OCI-LY7 (cell line): ENCODE data around the gene MGME1. TPM values are rescaled to one million over a fixed set of nuclear protein-coding genes. Genes with fewer than 3 reads are reported as not detected.

ENCODE experiments used
- BruUV-seq: library from RNA; stranded (reverse); fragments of 400-500 nt; replicated peaks from 2 replicates; lab custom pipeline; 2021; lab: Mats Ljungman, UMichigan
- CTCF ChIA-PET: fragments of 300-600 bp; sonication (Branson Sonifier 250); formaldehyde crosslinking; loops from one replicate; lab custom pipeline; 2022; ENCODE audit warnings: antibody characterized with exemption; ENCODE audit not compliant: unreplicated experiment; lab: Charles Lee
- POLR2A ChIA-PET: fragments of 300-600 bp; sonication (Branson Sonifier 250); formaldehyde crosslinking; loops from one replicate; lab custom pipeline; 2022; ENCODE audit warnings: antibody characterized with exemption; lab: Charles Lee
- DNase-seq: peaks from one replicate; pipeline ENCODE4 v3.0.0-alpha.2; 2015; ENCODE audit warnings: low spot score
- H2AFZ ChIP-seq: fragments of 200-600 bp; sonication (generic), shearing (Covaris generic); 2 replicates; pipeline ENCODE4 v1.6.1; 2014; ENCODE audit warnings: mild to moderate bottlenecking, antibody characterized with exemption, low read length, moderate library complexity
- H3K27ac ChIP-seq: fragments of 200-600 bp; sonication (generic); 2 replicates; pipeline ENCODE4 v1.5.1; 2014; ENCODE audit warnings: mixed run types, low read depth, mild to moderate bottlenecking, moderate library complexity, low read length, inconsistent platforms; ENCODE audit not compliant: poor library complexity, severe bottlenecking
- H3K36me3 ChIP-seq: fragments of 200-600 bp; sonication (generic); 2 replicates; pipeline ENCODE4 v1.6.1; 2014; ENCODE audit warnings: mild to moderate bottlenecking, antibody characterized with exemption, low read length, moderate library complexity, mixed read lengths; ENCODE audit not compliant: insufficient read depth
- H3K4me1 ChIP-seq: fragments of 200-600 bp; sonication (generic); 2 replicates; pipeline ENCODE4 v1.5.1; 2014; ENCODE audit warnings: mild to moderate bottlenecking, low read length; ENCODE audit not compliant: insufficient read depth, poor library complexity, severe bottlenecking
- H3K4me2 ChIP-seq: fragments of 200-600 bp; sonication (generic); 2 replicates; pipeline ENCODE4 v1.6.1; 2014; ENCODE audit warnings: mild to moderate bottlenecking, low read length
- H3K4me3 ChIP-seq: fragments of 200-600 bp; sonication (generic); 2 replicates; pipeline ENCODE4 v1.5.1; 2014; ENCODE audit warnings: mild to moderate bottlenecking, low read depth, low read length; ENCODE audit not compliant: poor library complexity, severe bottlenecking
- H3K79me2 ChIP-seq: fragments of 200-600 bp; sonication (generic); 2 replicates; pipeline ENCODE4 v1.6.1; 2016; ENCODE audit warnings: low read depth, mild to moderate bottlenecking, low read length, moderate library complexity, mixed read lengths; ENCODE audit not compliant: insufficient read depth
- H3K9me2 ChIP-seq: fragments of 200-600 bp; sonication (generic); 2 replicates; pipeline ENCODE4 v1.6.1; 2016; ENCODE audit warnings: mild to moderate bottlenecking, low read length, mixed read lengths; ENCODE audit not compliant: insufficient read depth
- H3K9me3 ChIP-seq: fragments of 200-600 bp; sonication (generic); 2 replicates; pipeline ENCODE4 v1.6.1; 2014; ENCODE audit warnings: mild to moderate bottlenecking, mixed run types, low read length, mixed read lengths
- H4K20me1 ChIP-seq: fragments of 200-600 bp; sonication (generic); 2 replicates; pipeline ENCODE4 v1.6.1; 2014; ENCODE audit warnings: mild to moderate bottlenecking, antibody characterized with exemption, low read length, moderate library complexity, mixed read lengths; ENCODE audit not compliant: insufficient read depth
- EZH2phosphoT487 ChIP-seq: fragments of 200-600 bp; sonication (generic); IDR thresholded peaks from 2 replicates; pipeline ENCODE4 v1.6.1; 2018; ENCODE audit warnings: low read depth, borderline replicate concordance, mild to moderate bottlenecking, mixed run types, antibody characterized with exemption, low read length, moderate library complexity, mixed read lengths
- intact Hi-C: fragments of 100-400 bp; cut with micrococcal nuclease; formaldehyde crosslinking; loops from one replicate; pipeline ENCODE4 v1.10.0; 2022; ENCODE audit not compliant: unreplicated experiment
- total RNA-seq, 2 experiments: library from RNA; depleted of rRNA in 1 of 2; stranded (reverse); fragments of >200 nt in 1 of 2; shearing (Covaris generic) in 1 of 2; gene quantifications; 2 replicates each; pipeline ENCODE4 v1.2.3, GENCODE V29; 2014 to 2022
- TF ChIP-seq, protein P1 (sequence below): fragments of 200-600 bp; sonication (generic); conservative IDR thresholded peaks from 2 replicates; pipeline ENCODE4 v1.5.1; 2014; ENCODE audit warnings: mild to moderate bottlenecking, antibody characterized with exemption, low read length, moderate library complexity, mixed read lengths

Gene MGME1
- total RNA-seq, 2 experiments from 2014 or later = 46.6 to 80.1 TPM

DNA sequence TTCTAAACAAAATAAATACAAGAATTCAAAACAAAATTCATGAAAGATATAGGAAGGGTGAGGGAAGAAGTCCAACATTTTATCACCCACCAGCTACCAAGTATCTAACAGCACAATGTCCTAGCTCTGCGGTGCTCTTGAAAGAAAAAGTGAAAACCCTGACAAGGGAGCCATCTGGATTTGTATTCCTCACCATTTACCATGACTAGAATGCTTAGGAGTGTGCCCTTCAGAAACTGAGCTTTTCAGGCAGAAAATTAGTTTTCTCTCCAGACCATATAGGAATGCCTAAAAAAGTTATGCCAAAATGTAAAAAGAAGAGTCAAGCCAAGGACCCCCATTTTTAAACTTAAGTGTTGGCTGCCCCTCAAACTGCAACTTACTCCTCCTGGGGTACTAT is 4.7 kb upstream of the MGME1 start:
- no peak overlapping the region for H2AFZ ChIP-seq
- H4K20me1 ChIP-seq = peaks cover 77% of the 10 kb centered on the region
- H3K9me3 ChIP-seq = no peaks in the 10 kb centered on the region
- peaks cover 68% of the 10 kb centered on the region for H3K4me1 ChIP-seq
- ChIA-PET CTCF (interaction anchor here (1.6 kb wide), 1 partner anchor 24 kb away, joined by 3 read pairs; no protein-coding TSS in a partner anchor), POLR2A (interaction anchor here (0.9 to 1.5 kb wide), 3 partner anchors 11 to 23 kb away, joined by 3 read pairs; no protein-coding TSS in a partner anchor)
- no TSS peak for BruUV-seq
- no peak for DNase-seq
- H3K79me2 ChIP-seq = peaks cover 96% of the 10 kb centered on the region
- H3K4me2 ChIP-seq = peak overlapping the region; percentile 92
- peak overlapping the region; percentile 97 for H3K4me3 ChIP-seq
- peak overlapping the region; percentile 95 for H3K27ac ChIP-seq
- H3K36me3 ChIP-seq = peaks cover 93% of the 10 kb centered on the region
- TF ChIP-seq, protein P1, sequence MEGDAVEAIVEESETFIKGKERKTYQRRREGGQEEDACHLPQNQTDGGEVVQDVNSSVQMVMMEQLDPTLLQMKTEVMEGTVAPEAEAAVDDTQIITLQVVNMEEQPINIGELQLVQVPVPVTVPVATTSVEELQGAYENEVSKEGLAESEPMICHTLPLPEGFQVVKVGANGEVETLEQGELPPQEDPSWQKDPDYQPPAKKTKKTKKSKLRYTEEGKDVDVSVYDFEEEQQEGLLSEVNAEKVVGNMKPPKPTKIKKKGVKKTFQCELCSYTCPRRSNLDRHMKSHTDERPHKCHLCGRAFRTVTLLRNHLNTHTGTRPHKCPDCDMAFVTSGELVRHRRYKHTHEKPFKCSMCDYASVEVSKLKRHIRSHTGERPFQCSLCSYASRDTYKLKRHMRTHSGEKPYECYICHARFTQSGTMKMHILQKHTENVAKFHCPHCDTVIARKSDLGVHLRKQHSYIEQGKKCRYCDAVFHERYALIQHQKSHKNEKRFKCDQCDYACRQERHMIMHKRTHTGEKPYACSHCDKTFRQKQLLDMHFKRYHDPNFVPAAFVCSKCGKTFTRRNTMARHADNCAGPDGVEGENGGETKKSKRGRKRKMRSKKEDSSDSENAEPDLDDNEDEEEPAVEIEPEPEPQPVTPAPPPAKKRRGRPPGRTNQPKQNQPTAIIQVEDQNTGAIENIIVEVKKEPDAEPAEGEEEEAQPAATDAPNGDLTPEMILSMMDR = no peak
- no peak for TF ChIP-seq EZH2phosphoT487
- intact Hi-C loops = loop anchor here (10.0 kb wide), 1 partner anchor 541 kb away; the partner anchor contains the start of gene SEC23B
- no peaks in the 10 kb centered on the region for H3K9me2 ChIP-seq

DNA sequence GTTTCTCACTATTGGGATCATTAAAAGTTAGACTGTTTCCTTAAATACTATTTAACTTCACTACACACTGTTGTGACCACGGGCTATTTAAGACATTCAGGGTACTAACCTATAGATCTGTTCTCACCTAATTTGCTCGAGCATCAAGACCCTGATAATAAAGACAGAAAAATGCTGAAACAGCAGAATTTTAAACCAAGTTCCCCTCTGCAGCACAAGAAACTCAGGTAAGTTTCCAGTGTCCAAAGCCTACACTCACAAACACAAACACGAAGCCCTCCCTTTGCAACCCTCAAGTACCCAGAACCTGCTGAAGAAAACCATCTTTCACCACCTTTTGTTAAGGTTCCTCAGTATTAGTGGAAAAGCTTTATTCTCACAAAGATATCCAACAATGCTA is 4.2 kb upstream of the MGME1 start:
- H3K4me3 ChIP-seq = peak overlapping the region; percentile 97

More for the DNA sequence above, 4.2 kb upstream of the MGME1 start:
- no peak for DNase-seq
- H3K9me2 ChIP-seq = no peaks in the 10 kb centered on the region
- H3K79me2 ChIP-seq = peaks cover 96% of the 10 kb centered on the region
- CTCF ChIA-PET = no interaction called here
- H2AFZ ChIP-seq = no peak overlapping the region
- BruUV-seq = no TSS peak
- TF ChIP-seq, protein P1 = no peak
- no peak for TF ChIP-seq EZH2phosphoT487
- H3K36me3 ChIP-seq = peaks cover 88% of the 10 kb centered on the region
- peak overlapping the region; percentile 95 for H3K27ac ChIP-seq
- POLR2A ChIA-PET = interaction anchor here (0.9 to 4.0 kb wide), 5 partner anchors 8 to 22 kb away, joined by 3 to 47 read pairs (median 3); no protein-coding TSS in a partner anchor
- H3K4me1 ChIP-seq = peaks cover 63% of the 10 kb centered on the region
- H4K20me1 ChIP-seq = peaks cover 72% of the 10 kb centered on the region
- intact Hi-C loops = loop anchor here (5.0 to 10.0 kb wide), 2 partner anchors 107 to 540 kb away; partner anchors contain the start of gene SEC23B
- H3K9me3 ChIP-seq = no peaks in the 10 kb centered on the region
- peak overlapping the region; percentile 92 for H3K4me2 ChIP-seq
